ENCODE data around the gene CHDH. TPM values are rescaled to one million over a fixed set of nuclear protein-coding genes. Genes with fewer than 3 reads are reported as not detected.

Gene CHDH
- total RNA-seq, 1 donor from 2014 or later: under 0.01 TPM

DNA sequence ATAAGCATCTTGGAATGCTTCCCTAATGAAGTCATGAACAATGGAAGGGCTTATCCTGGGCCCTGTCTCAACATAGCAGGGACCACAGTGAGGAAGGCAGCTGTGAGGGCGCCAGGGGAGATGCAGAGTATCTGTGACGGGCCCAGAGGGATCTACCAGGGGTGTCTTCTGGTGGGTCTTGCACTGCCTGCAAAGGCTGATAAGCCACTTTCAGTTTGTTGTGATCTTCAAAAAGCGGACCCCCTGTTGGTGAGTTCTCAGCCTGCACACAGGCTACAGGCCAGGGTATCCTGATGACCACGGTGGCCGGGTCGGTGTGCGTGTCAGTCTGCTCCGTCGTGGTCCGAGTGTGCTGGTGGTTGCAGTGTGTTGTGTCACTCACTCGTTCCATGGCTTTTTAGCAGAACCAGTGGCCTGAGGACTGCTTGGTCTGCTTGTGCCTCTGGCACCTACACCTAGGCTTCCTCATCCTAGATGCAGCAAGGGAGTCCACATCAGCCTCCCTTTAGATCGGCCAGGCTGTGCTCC lies 46.8 kb downstream of the CHDH start:
- Histone ChIP-seq H3K4me3 (ENCODE audit: low read depth, low read length) (no peak overlapping the region), H3K27me3 (ENCODE audit: control insufficient read depth, insufficient read depth, low read length) (peaks cover 2% of the 10 kb centered on the region), H3K36me3 (ENCODE audit: control insufficient read depth, insufficient read depth, low read length) (no peaks in the 10 kb centered on the region)
- no peak for TF ChIP-seq CTCF (IDR thresholded peaks at IDR 0.05; ENCODE audit: insufficient read depth, low read length, severe bottlenecking)
- DNase-seq (ENCODE audit: low read depth): no peak
- peak; percentile 97 for FAIRE-seq

DNA sequence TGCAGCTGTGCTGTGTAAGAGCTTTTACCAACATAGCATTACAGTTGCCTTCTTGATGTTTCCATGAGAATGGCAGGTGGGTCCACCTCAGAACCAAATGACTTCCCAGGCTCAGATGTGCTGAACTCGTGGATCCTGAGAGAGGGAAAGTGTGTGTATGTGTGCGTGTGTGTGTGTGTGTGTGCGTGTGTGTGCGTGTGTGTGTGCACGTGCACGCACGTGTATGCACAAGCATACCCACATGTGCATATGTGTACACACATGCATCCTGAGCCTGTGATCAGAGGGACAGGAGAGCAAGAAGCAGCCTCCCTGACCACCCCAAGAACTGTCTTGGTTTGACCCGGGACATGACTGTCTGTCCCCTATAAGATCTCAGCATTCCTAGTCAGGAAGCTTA lies 48.1 kb downstream of the CHDH start:
- Histone ChIP-seq H3K4me3 (ENCODE audit: low read depth, low read length) (no peak overlapping the region), H3K36me3 (ENCODE audit: control insufficient read depth, insufficient read depth, low read length) (no peaks in the 10 kb centered on the region), H3K27me3 (ENCODE audit: control insufficient read depth, insufficient read depth, low read length) (peaks cover 2% of the 10 kb centered on the region)
- FAIRE-seq (no peak), DNase-seq (ENCODE audit: low read depth) (no peak)
- TF ChIP-seq CTCF (IDR thresholded peaks at IDR 0.05; ENCODE audit: insufficient read depth, low read length, severe bottlenecking): no peak

DNA sequence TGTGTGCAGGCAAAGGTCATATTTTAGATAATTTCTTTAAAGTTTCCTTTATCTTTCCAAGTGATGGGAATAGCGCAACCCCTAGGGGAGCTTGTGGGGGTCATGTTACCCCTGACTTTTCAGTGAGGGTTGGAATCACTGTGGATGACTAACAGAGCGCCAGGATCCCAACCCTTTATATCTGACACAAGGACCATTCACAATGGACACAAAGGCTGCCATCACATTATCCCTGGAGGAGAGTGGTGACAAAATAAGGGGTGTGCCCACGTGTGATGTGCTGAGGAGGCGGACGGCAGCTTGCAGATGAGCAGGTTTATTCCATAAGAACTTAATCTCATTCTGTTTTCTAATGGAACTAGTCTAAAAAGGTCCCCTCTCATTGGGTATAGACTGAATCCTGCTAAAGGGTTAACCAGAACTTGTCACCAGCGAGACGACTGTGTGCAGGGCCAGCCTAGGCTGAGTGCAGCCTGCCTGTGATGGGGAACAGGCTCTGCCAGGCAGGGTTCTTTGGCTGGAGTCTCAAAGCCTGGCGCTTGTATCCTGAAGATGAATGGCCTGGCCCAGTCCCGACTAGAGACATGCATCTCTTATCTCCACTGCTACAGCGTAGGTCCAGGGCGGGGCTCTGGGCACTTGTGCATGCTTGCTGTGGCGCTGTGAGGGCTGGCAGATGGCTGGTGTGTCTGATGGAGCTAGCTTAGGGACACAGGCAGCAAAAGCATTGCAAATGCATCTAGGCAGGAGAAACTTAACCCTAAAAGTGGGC lies 50.2 kb downstream of the CHDH start:
- H3K27me3 ChIP-seq (ENCODE audit: control insufficient read depth, insufficient read depth, low read length): peaks cover 2% of the 10 kb centered on the region
- no peak for TF ChIP-seq CTCF (IDR thresholded peaks at IDR 0.05; ENCODE audit: insufficient read depth, low read length, severe bottlenecking)
- FAIRE-seq: no peak

GRCh38 chr3:53795176-53795575 lies 51.0 kb downstream of the CHDH start:
- Histone ChIP-seq H3K4me3 (ENCODE audit: low read depth, low read length) (no peak overlapping the region), H3K27me3 (ENCODE audit: control insufficient read depth, insufficient read depth, low read length) (peaks cover 2% of the 10 kb centered on the region), H3K36me3 (ENCODE audit: control insufficient read depth, insufficient read depth, low read length) (no peaks in the 10 kb centered on the region)
- FAIRE-seq: peak; percentile 99
- no peak for TF ChIP-seq CTCF (IDR thresholded peaks at IDR 0.05; ENCODE audit: insufficient read depth, low read length, severe bottlenecking)
- peak; percentile 93 for DNase-seq (ENCODE audit: low read depth)

More for the DNA sequence above, 50.2 kb downstream of the CHDH start:
- peak; percentile 14 for DNase-seq (ENCODE audit: low read depth)
- H3K36me3 ChIP-seq (ENCODE audit: control insufficient read depth, insufficient read depth, low read length): no peaks in the 10 kb centered on the region
- no peak overlapping the region for H3K4me3 ChIP-seq (ENCODE audit: low read depth, low read length)

DNA sequence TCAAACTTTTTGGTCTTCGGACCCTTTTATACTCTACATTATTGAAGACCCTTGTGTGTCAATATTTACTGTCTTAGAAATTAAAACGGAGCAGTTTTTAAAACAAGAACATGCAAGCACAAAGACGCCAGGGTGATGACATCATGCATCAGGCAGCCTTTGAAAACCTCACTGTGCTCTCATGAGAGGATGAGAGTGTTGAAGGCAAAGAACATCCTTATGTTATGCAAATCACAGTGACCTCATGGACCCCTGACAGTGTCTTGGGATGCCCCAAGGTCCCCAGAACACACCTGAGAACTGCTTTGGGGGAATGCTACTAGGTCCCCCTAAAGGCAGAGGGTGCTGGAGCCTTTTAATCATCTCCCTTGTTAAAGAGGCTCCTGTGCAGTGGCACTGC lies 51.6 kb downstream of the CHDH start:
- DNase-seq (ENCODE audit: low read depth) (peak; percentile 86), FAIRE-seq (no peak)
- H3K36me3 ChIP-seq (ENCODE audit: control insufficient read depth, insufficient read depth, low read length): no peaks in the 10 kb centered on the region
- peaks cover 2% of the 10 kb centered on the region for H3K27me3 ChIP-seq (ENCODE audit: control insufficient read depth, insufficient read depth, low read length)
- H3K4me3 ChIP-seq (ENCODE audit: low read depth, low read length): no peak overlapping the region
- TF ChIP-seq CTCF (IDR thresholded peaks at IDR 0.05; ENCODE audit: insufficient read depth, low read length, severe bottlenecking): no peak
